ENCODE measurements around the gene ZBED4.

Gene ZBED4

GRCh38 chr22:49877642-49878041, 24.0 kb downstream of the ZBED4 start:
- H3K27ac ChIP-seq, result no peak overlapping the region
- no peak for TF ChIP-seq Cebpa-rat (IDR thresholded peaks at IDR 0.05)
- no peaks in the 10 kb centered on the region for H3K27me3 ChIP-seq
- no peak overlapping the region for H3K4me2 ChIP-seq
- H3K9me3 ChIP-seq (replicated peaks in 1 of 11), result peaks cover 17 to 66% (median 60%) of the 10 kb centered on the region in 11 experiments; a peak in 21 of 22 replicates
- H3K4me1 ChIP-seq, result peaks cover 13 to 29% (median 22%) of the 10 kb centered on the region in 10 experiments
- H3K4me3 ChIP-seq, result no peak overlapping the region
- H3K36me3 ChIP-seq, result peaks cover 35 to 83% (median 76%) of the 10 kb centered on the region in 11 experiments
- no peak overlapping the region for H3K9ac ChIP-seq
- peaks cover 42 to 91% (median 55%) of the 10 kb centered on the region in 11 experiments; a peak in 21 of 22 replicates for H4K20me1 ChIP-seq

- Histone ChIP-seq H3K27me3 (no peaks in the 10 kb centered on the region), H3K4me3 (no peak overlapping the region), H3K4me1 (peaks cover 13 to 32% (median 25%) of the 10 kb centered on the region in 10 experiments), H3K9me3 (replicated peaks in 1 of 11) (peaks cover 17 to 60% (median 58%) of the 10 kb centered on the region in 11 experiments; a peak in 21 of 22 replicates), H4K20me1 (peaks cover 44 to 91% (median 57%) of the 10 kb centered on the region in 11 experiments; a peak in 21 of 22 replicates), H3K9ac (no peak overlapping the region), H3K27ac (no peak overlapping the region), H3K4me2 (no peak overlapping the region), H3K36me3 (peaks cover 38 to 85% (median 77%) of the 10 kb centered on the region in 11 experiments)
- no peak for TF ChIP-seq Cebpa-rat (IDR thresholded peaks at IDR 0.05)
Measured at GRCh38 chr22:49878206-49878605, 24.6 kb downstream of the ZBED4 start.

- Histone ChIP-seq H3K4me1 (peaks cover 13 to 32% (median 25%) of the 10 kb centered on the region in 10 experiments), H3K27ac (peak overlapping the region in 10 of 11 experiments; percentile 12 to 57 (median 40); a peak in 14 of 22 replicates), H3K9ac (peak overlapping the region; percentile 14 to 64 (median 52); a peak in 16 of 22 replicates), H3K4me2 (peak overlapping the region; percentile 56 to 80 (median 69)), H3K9me3 (replicated peaks in 1 of 11) (peaks cover 12 to 56% (median 43%) of the 10 kb centered on the region in 11 experiments; a peak in 21 of 22 replicates), H3K36me3 (peaks cover 40 to 85% (median 77%) of the 10 kb centered on the region in 11 experiments), H3K4me3 (peak overlapping the region in 1 of 10 experiments; percentile 9; a peak in 1 of 20 replicates), H4K20me1 (peaks cover 40 to 91% (median 59%) of the 10 kb centered on the region in 11 experiments; a peak in 21 of 22 replicates), H3K27me3 (no peaks in the 10 kb centered on the region)
- no peak for TF ChIP-seq Cebpa-rat (IDR thresholded peaks at IDR 0.05)
Measured at GRCh38 chr22:49879871-49880270, 26.2 kb downstream of the ZBED4 start.

GRCh38 chr22:49880281-49880680, 26.6 kb downstream of the ZBED4 start:
- Histone ChIP-seq H3K27me3 (no peaks in the 10 kb centered on the region), H3K4me1 (peaks cover 13 to 32% (median 25%) of the 10 kb centered on the region in 10 experiments), H3K4me2 (peak overlapping the region; percentile 56 to 80 (median 69)), H3K9ac (peak overlapping the region; percentile 14 to 64 (median 52); a peak in 17 of 22 replicates), H3K27ac (peak overlapping the region in 10 of 11 experiments; percentile 12 to 57 (median 40); a peak in 15 of 22 replicates), H3K9me3 (replicated peaks in 1 of 11) (peaks cover 12 to 56% (median 40%) of the 10 kb centered on the region in 11 experiments; a peak in 21 of 22 replicates), H3K4me3 (peak overlapping the region in 3 of 10 experiments; percentile 6 to 23 (median 9); a peak in 3 of 20 replicates), H4K20me1 (peaks cover 40 to 91% (median 59%) of the 10 kb centered on the region in 11 experiments; a peak in 21 of 22 replicates), H3K36me3 (peaks cover 42 to 85% (median 77%) of the 10 kb centered on the region in 11 experiments)
- no peak for TF ChIP-seq Cebpa-rat (IDR thresholded peaks at IDR 0.05)

GRCh38 chr22:49881856-49882255, 28.2 kb downstream of the ZBED4 start:
- Histone ChIP-seq H4K20me1 (peaks cover 48 to 95% (median 73%) of the 10 kb centered on the region in 11 experiments; a peak in 21 of 22 replicates), H3K4me3 (no peak overlapping the region), H3K27ac (no peak overlapping the region), H3K9ac (no peak overlapping the region), H3K36me3 (peaks cover 50 to 85% (median 77%) of the 10 kb centered on the region in 11 experiments), H3K4me2 (peak overlapping the region in 1 of 11 experiments; percentile 80; a peak in 1 of 22 replicates), H3K9me3 (replicated peaks in 1 of 11) (peaks cover 12 to 58% (median 33%) of the 10 kb centered on the region in 11 experiments; a peak in 21 of 22 replicates), H3K27me3 (no peaks in the 10 kb centered on the region), H3K4me1 (peaks cover 13 to 32% (median 25%) of the 10 kb centered on the region in 10 experiments)
- no peak for TF ChIP-seq Cebpa-rat (IDR thresholded peaks at IDR 0.05)

GRCh38 chr22:49882519-49883293, 29.1 kb downstream of the ZBED4 start:
- H3K36me3 ChIP-seq, result peaks cover 56 to 85% (median 77%) of the 10 kb centered on the region in 11 experiments
- H3K4me2 ChIP-seq, result no peak overlapping the region
- H3K9ac ChIP-seq, result no peak overlapping the region
- H3K27ac ChIP-seq, result no peak overlapping the region
- H4K20me1 ChIP-seq, result peaks cover 48 to 97% (median 79%) of the 10 kb centered on the region in 11 experiments; a peak in 21 of 22 replicates
- no peaks in the 10 kb centered on the region for H3K27me3 ChIP-seq
- TF ChIP-seq Cebpa-rat (IDR thresholded peaks at IDR 0.05), result no peak
- peaks cover 13 to 32% (median 25%) of the 10 kb centered on the region in 10 experiments for H3K4me1 ChIP-seq
- H3K9me3 ChIP-seq (replicated peaks in 1 of 11), result peaks cover 11 to 56% (median 26%) of the 10 kb centered on the region in 11 experiments; a peak in 21 of 22 replicates
- no peak overlapping the region for H3K4me3 ChIP-seq

- Histone ChIP-seq H3K4me3 (no peak overlapping the region), H3K27me3 (no peaks in the 10 kb centered on the region), H3K9ac (no peak overlapping the region), H3K9me3 (replicated peaks in 1 of 11) (peaks cover 6 to 53% (median 26%) of the 10 kb centered on the region in 11 experiments; a peak in 20 of 22 replicates), H3K27ac (no peak overlapping the region), H3K36me3 (peaks cover 59 to 85% (median 77%) of the 10 kb centered on the region in 11 experiments), H3K4me2 (no peak overlapping the region), H4K20me1 (peaks cover 48 to 96% (median 79%) of the 10 kb centered on the region in 11 experiments; a peak in 21 of 22 replicates), H3K4me1 (peaks cover 13 to 32% (median 25%) of the 10 kb centered on the region in 10 experiments)
- no peak for TF ChIP-seq Cebpa-rat (IDR thresholded peaks at IDR 0.05)
Measured at GRCh38 chr22:49883294-49883640, 29.6 kb downstream of the ZBED4 start.

- Histone ChIP-seq H3K9ac (no peak overlapping the region), H4K20me1 (peaks cover 48 to 99% (median 86%) of the 10 kb centered on the region in 11 experiments; a peak in 21 of 22 replicates), H3K4me1 (peaks cover 13 to 32% (median 25%) of the 10 kb centered on the region in 10 experiments), H3K9me3 (replicated peaks in 1 of 11) (peaks cover 9 to 53% (median 26%) of the 10 kb centered on the region in 11 experiments), H3K36me3 (peaks cover 62 to 85% (median 78%) of the 10 kb centered on the region in 11 experiments), H3K4me2 (no peak overlapping the region), H3K27me3 (no peaks in the 10 kb centered on the region), H3K4me3 (no peak overlapping the region), H3K27ac (no peak overlapping the region)
- TF ChIP-seq Cebpa-rat (IDR thresholded peaks at IDR 0.05), result no peak
Measured at GRCh38 chr22:49884075-49884474, 30.4 kb downstream of the ZBED4 start.

Measured in BLaER1 treated with 17β-estradiol and CSF1 and Interleukin-3, amounts not matched to agents 10 nM and 100 nM (cell line).